IPS DF 6.9 (cell line): Measurements from ENCODE around the gene FITM1.

Source experiments
- DNase-seq: peaks from one replicate; pipeline ENCODE4 v3.0.0-alpha.2; 2013; ENCODE audit warnings: low read depth, low spot score
- H3K27ac ChIP-seq: one replicate; pipeline ENCODE4 v1.5.1; 2013; ENCODE audit warnings: low read length, control low read depth
- H3K27me3 ChIP-seq: 2 replicates; pipeline ENCODE4 v1.6.1; 2013; ENCODE audit warnings: mild to moderate bottlenecking, low read length; ENCODE audit not compliant: control insufficient read depth, insufficient read depth
- H3K36me3 ChIP-seq: 2 replicates; pipeline ENCODE4 v1.6.1; 2013; ENCODE audit warnings: low read length; ENCODE audit not compliant: control insufficient read depth, insufficient read depth
- H3K4me1 ChIP-seq: 2 replicates; pipeline ENCODE4 v1.6.1; 2013; ENCODE audit warnings: low read length; ENCODE audit not compliant: control insufficient read depth, insufficient read depth
- H3K4me3 ChIP-seq: 2 replicates; pipeline ENCODE4 v1.5.1; 2013; ENCODE audit warnings: mild to moderate bottlenecking, low read length
- H3K9me3 ChIP-seq: 2 replicates; pipeline ENCODE4 v1.6.1; 2013; ENCODE audit warnings: low read length, inconsistent platforms; ENCODE audit not compliant: control insufficient read depth, insufficient read depth
- WGBS: extraction: QIAGEN DNeasy Blood & Tissue Kit; methylation state at CpG from one replicate; pipeline ENCODE4 v1.1.7; 2013; ENCODE audit warnings: mixed read lengths, missing lambda C conversion rate; ENCODE audit not compliant: insufficient read length, insufficient coverage; 5-methylcytosine and 5-hydroxymethylcytosine counted together

FITM1 gene

DNA sequence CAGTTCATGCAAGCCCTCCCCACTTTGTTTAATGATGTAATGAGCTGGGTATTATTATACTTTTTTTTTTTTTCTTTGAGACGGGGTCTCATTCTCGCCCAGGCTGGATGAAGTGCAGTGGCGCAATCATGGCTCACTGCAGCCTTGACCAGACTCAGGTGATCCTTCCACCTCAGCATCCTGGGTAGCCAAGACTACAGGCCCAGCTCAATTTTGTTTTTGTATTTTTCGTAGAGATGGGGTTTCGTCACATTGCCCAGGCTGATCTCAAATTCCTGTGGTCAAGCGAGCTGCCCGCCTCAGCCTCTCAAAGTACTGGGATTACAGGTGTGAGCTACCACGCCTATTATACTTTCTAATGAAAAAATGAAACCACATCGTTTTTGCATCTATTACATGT is 20.4 kb upstream of the FITM1 start:
- DNase-seq = no peak
- no peak overlapping the region for H3K27ac ChIP-seq
- no peaks in the 10 kb centered on the region for H3K9me3 ChIP-seq
- no CpG with 5 or more reads among the region's 9 CpGs for WGBS
- H3K4me1 ChIP-seq = no peaks in the 10 kb centered on the region
- H3K27me3 ChIP-seq = no peaks in the 10 kb centered on the region
- H3K36me3 ChIP-seq = no peaks in the 10 kb centered on the region
- H3K4me3 ChIP-seq = no peak overlapping the region

DNA sequence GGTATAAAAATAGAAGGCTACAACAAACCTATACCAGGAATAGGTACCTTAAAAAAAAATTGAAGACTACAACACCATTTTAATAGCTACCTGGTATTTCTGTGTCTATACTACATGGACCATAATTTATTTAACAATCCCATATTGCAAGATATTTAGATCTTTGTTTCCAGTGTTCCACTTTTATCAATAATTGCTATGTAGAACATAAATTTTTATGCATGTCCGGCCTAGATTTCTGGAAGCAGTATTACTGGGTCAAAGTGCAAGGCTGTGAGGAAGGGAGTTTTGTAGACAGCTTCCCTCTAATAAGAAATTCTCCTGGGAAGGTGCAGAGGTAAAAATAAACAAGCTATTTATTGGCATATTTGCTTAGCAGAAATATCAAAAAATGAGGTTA is 19.9 kb upstream of the FITM1 start:
- Histone ChIP-seq H3K36me3 (no peaks in the 10 kb centered on the region), H3K27me3 (no peaks in the 10 kb centered on the region), H3K9me3 (no peaks in the 10 kb centered on the region), H3K4me3 (no peak overlapping the region), H3K4me1 (no peaks in the 10 kb centered on the region), H3K27ac (no peak overlapping the region)
- WGBS = no CpG with 5 or more reads among the region's 1 CpG
- DNase-seq = no peak

DNA sequence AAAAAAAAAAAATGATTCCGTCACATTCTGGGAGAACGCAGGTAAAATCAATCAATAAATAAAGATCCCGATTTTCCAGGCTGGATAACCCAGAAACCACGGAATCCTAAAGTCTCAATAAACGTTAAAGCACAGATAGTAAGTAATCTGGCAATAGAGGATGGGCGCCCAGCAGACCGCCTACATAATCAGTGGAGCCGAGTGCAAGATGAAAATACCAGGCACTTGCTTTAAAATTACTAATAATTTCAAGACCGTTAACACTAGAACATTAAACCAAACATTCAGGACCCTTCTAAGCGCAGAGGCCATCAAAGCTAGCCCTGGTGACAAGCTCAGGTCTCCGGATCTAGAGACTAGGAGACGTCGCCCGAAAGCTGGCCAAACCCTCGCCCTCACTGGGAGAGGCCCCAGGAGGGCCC is 17.1 kb upstream of the FITM1 start:
- no CpG with 5 or more reads among the region's 15 CpGs for WGBS
- Histone ChIP-seq H3K9me3 (no peaks in the 10 kb centered on the region), H3K4me3 (peak overlapping the region; percentile 83), H3K36me3 (0 out of 2 replicates have a peak, but pooled peaks cover 2% of the 10 kb centered on the region), H3K27me3 (no peaks in the 10 kb centered on the region), H3K4me1 (no peaks in the 10 kb centered on the region), H3K27ac (no peak overlapping the region)
- DNase-seq = no peak

DNA sequence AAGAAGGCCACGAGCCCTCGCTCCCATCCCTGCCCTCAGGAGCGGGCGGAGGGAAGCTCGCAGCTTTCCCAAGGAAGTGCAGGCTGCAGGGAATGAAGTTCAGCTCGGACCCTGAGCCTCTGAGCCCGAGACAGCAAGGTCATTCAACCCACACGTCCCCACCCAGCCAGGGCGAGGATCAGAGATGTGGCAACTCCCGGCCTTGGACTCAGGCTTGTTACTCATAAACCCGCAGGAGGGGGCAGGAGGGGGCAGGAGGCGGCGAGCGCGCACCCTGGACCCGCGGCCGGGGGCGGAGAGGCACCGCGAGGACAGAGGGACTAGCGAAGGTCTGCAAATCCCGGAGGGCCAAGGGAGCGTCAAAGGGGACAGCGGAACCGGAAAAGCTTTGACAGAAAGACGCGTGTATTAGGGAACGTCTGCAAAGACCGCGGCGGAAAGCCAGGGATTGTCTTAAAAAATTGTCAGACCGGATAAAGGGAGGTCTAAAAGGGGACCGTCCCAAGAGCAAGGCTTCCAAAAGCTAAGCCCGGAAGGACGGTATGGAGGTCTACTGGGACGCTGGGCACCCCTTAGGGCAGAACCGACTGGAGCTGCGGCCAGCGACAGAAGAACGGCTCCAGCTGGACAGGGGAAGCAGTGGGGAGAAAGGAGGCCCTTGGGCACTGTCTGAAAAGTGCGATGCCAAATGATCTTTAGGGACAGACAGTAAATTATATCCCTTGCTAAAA is 16.5 kb upstream of the FITM1 start:
- no peaks in the 10 kb centered on the region for H3K9me3 ChIP-seq
- H3K36me3 ChIP-seq = peaks cover 7% of the 10 kb centered on the region; the same call in 1 of the 2 replicates
- WGBS = no CpG with 5 or more reads among the region's 42 CpGs
- H3K4me1 ChIP-seq = no peaks in the 10 kb centered on the region
- peak overlapping the region; percentile 83 for H3K4me3 ChIP-seq
- DNase-seq = peak; percentile 33
- H3K27ac ChIP-seq = no peak overlapping the region
- no peaks in the 10 kb centered on the region for H3K27me3 ChIP-seq

DNA sequence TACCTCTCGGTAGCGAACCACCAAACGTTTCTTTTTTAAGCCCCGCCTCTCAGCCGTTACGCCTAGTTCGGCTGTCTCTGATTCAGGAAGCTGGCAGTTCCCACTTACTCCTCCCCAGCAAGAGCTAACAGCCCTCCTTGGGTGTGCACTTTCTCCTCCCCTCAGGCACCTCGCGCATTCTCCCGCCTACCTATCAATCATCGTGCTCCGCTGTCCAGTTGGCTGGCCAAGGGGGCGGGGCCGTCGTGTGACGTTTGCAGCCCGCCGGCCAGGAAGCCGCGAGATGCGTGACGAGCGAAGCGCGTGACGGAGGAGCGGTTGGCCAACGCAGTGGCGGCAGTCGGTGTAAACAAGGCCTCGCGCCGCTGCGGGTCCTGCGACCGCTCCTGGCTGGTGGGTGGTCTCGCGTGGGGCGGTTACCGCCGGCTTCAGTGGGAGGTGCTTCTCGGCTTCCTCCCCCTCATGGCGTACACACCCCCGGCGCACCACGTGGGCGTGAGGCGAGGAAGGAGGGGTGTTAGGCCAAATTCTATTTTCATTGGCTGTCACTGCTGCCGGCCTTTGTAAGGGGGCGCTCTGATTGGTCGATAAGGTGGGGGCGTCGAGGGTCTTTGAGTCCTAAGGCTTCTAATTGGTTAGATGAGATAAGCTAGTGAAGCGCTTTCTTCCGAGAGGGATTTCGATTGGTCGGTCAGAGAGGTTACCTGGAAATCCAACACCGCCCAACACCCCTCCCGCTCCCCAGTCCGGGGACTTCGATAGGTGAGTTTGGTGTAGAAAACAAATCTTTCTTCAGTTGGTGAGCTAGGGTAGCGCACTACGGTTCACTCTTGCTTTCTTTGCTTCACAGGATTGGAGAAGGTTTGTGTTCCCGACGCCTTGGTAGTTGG is 15.7 kb upstream of the FITM1 start, which contains the start of the genes DCAF11 and NRL:
Gene DCAF11, plus strand, starts transcription at position 246 of the 890 bp plus-strand sequence. CDS start 818 bp downstream, outside the sequence.
Gene NRL, minus strand, starts transcription at position 418 of the 890 bp plus-strand sequence. CDS start 32,101 bp downstream, outside the sequence.
- peak within 1 kb of the TSS; percentile 83 for H3K4me3 ChIP-seq
- peaks cover 15% of the 10 kb centered on the region; the same call in 1 of the 2 replicates for H3K36me3 ChIP-seq
- WGBS = no CpG with 5 or more reads among the region's 65 CpGs
- H3K9me3 ChIP-seq = no peaks in the 10 kb centered on the region
- no peak within 1 kb of the TSS for H3K27ac ChIP-seq
- no peaks in the 10 kb centered on the region for H3K27me3 ChIP-seq
- peak; percentile 97 for DNase-seq
- H3K4me1 ChIP-seq = no peaks in the 10 kb centered on the region

GRCh38 chr14:24115422-24116127 is 14.9 kb upstream of the FITM1 start:
- DNase-seq = no peak
- peak overlapping the region; percentile 65 for H3K4me3 ChIP-seq
- WGBS = no CpG with 5 or more reads among the region's 14 CpGs
- no peak overlapping the region for H3K27ac ChIP-seq
- H3K4me1 ChIP-seq = no peaks in the 10 kb centered on the region
- H3K9me3 ChIP-seq = no peaks in the 10 kb centered on the region
- peaks cover 15% of the 10 kb centered on the region; the same call in 1 of the 2 replicates for H3K36me3 ChIP-seq
- H3K27me3 ChIP-seq = no peaks in the 10 kb centered on the region

- Histone ChIP-seq H3K27me3 (no peaks in the 10 kb centered on the region), H3K4me3 (no peak overlapping the region), H3K4me1 (no peaks in the 10 kb centered on the region), H3K9me3 (no peaks in the 10 kb centered on the region), H3K27ac (no peak overlapping the region), H3K36me3 (peaks cover 19% of the 10 kb centered on the region)
- WGBS = no CpG with 5 or more reads among the region's 6 CpGs
- no peak for DNase-seq
Observed at GRCh38 chr14:24116128-24116814, 14.2 kb upstream of the FITM1 start.

DNA sequence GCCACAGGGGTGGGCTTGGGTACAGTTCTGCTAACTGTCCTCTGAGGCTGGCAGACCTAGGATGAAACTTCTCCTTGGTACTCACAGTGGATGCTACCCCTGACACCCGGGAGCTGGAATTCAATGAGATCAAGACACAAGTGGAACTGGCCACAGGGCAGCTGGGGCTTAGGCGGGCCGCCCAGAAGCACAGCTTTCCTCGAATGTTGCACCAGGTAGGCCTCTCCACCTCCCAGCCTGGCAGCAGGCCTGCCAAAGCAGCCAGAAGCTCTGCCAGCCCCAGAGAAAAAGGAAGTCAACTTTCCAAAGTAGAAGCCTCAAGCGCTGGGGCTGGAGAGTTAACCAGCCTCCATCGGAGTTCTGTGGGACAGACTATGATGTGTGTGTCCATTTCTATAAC is 13.3 kb upstream of the FITM1 start:
- Histone ChIP-seq H3K4me3 (no peak overlapping the region), H3K27me3 (no peaks in the 10 kb centered on the region), H3K27ac (no peak overlapping the region), H3K9me3 (no peaks in the 10 kb centered on the region), H3K4me1 (no peaks in the 10 kb centered on the region), H3K36me3 (peaks cover 20% of the 10 kb centered on the region)
- no peak for DNase-seq
- no CpG with 5 or more reads among the region's 6 CpGs for WGBS

DNA sequence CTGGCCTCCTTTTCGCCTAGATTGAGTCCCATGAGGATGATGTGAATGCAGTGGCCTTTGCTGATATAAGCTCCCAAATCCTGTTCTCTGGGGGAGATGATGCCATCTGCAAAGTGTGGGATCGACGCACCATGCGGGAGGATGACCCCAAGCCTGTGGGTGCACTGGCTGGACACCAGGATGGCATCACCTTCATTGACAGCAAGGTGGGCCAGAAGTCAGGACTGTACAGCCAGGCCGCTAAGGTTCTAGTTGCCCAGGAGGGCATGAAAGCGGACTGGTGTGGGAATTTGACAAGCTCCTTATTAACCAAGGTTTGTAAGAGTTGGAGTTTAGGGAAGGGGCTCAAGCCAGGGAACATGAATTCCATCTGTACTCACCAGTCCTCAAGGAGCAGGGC is 10.8 kb upstream of the FITM1 start:
- Histone ChIP-seq H3K4me3 (no peak overlapping the region), H3K36me3 (peaks cover 27% of the 10 kb centered on the region), H3K9me3 (no peaks in the 10 kb centered on the region), H3K27me3 (no peaks in the 10 kb centered on the region), H3K4me1 (no peaks in the 10 kb centered on the region), H3K27ac (no peak overlapping the region)
- no CpG with 5 or more reads among the region's 6 CpGs for WGBS
- no peak for DNase-seq
